GM12875 (cell line): Measurements from ENCODE around the gene LHFPL3.

ENCODE experiments used
- H3K4me3 ChIP-seq: one replicate; pipeline ENCODE4 v1.5.1; 2011; ENCODE audit warnings: low read depth, low read length, control low read depth
- CTCF ChIP-seq: IDR thresholded peaks from 2 replicates; pipeline ENCODE4 v1.5.1; 2011; ENCODE audit warnings: low read depth, mild to moderate bottlenecking, control low read depth, inconsistent platforms, low read length, moderate library complexity, borderline replicate concordance; ENCODE audit not compliant: insufficient read depth

The LHFPL3 gene

DNA sequence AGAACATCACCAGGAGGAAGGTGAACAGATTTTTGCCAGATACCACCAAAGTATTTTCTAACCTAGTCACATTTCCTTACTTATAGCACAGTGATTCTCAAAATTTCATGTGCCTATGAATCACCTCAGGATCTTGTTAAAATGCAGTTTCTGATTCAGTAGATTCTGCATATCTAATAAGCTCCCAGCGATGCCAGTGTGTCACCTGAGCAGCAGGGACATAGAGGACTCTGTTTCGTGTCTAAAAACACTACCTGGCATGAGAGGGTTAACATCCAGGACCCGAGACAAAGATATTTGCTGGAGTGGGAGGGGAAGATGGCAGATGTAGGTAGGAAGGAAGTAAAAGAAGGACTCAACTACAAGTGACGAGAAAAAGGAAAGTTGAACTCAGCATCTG, 433.5 kb downstream of the LHFPL3 start:
- H3K4me3 ChIP-seq, result no peak overlapping the region
- no peak for TF ChIP-seq CTCF

DNA sequence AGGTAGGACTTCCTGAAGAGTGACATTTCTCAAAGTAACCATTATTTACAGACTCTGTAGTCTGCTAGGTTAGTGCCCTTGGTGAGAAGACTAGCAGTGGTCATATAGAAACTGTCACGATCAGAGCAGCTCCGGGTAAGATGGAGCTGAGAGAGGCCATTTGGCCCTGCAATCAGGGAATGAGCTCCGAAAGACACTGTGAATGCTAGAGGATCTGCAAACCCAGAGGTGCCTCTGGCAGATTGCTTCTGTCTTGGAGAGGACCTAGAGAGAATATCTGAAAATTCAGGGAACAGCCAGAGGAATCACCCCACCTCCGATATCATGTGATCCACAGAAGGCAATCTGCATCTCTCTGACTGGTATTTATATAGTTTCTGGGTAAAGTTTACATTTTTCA, 438.7 kb downstream of the LHFPL3 start:
- H3K4me3 ChIP-seq, result no peak overlapping the region
- no peak for TF ChIP-seq CTCF

DNA sequence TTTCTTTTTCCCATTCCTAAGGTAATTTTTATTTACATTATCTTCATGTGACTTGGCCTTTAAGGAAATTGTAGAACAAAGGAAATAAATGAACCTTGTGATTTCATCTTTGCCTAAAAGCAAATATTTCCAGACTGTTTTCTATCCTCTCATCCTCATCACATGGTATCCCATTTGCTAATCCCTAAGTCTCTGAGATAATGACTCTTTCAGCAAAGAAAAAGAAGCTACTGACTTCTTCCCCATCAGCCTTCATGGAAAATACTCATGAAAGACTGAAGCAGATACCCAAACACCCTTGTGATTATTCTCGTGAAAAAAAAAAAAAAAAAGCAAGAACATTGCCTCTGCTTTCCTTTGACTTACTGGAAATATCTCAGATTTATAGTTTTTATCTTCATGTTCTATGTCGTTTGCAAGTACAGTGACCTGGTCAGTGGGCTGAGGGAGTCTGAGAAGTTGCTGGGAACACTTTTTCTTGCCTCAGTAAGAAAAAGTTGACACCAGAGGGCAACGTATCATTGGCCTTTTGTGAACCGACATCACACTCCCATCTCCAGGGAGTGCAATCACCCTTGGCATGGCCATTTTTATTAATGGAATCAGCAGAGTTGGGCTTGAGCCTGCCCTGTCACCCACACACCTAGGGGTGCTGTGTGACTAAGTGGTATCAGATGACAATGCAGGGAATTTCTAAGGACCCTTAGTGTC, 439.6 kb downstream of the LHFPL3 start:
- H3K4me3 ChIP-seq, result no peak overlapping the region
- no peak for TF ChIP-seq CTCF

DNA sequence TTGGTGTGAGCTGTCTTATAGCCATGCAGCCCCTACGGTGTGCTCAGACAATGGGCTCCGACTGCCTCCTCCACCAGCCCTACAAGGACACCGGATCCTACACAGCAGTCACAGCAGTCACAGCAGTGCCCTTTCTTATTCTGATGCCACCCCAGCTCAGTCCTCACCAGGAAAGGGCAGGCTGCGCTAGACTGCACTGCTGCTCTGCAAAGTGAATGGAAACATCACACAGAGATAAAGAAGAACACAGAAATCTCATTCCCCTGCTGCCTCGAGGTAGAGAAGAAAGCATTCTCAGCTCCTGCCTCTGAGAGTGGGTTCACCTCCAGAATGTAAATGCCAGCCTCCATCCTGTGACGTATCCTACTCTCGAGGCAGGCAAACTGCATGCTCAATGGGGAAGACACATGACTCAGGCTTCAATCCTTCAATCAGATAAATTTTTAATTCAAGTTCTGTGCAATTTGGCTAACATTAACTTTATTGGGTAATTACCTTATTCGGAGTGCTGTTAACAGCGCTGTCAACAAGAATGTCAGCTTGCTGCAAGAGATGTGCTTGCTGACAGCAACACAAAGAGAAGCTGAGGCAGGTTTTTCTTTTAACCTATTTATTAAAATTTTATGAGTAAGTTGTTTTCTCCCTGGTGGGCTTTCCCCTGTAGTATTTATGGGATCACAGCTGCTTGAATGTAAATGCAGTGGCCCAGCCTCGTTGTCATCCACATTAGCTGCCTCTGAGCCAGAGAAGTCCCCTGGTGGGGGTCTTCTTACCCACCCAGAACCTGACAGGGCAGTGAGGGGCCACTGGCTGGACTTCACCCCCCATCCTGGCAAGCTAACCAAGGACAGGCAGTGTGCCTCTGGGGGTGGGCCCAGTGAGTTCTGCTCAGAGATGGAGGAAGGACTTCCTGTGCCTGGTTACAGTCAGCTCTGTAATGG, 444.3 kb downstream of the LHFPL3 start:
- no peak for TF ChIP-seq CTCF
- H3K4me3 ChIP-seq, result no peak overlapping the region

DNA sequence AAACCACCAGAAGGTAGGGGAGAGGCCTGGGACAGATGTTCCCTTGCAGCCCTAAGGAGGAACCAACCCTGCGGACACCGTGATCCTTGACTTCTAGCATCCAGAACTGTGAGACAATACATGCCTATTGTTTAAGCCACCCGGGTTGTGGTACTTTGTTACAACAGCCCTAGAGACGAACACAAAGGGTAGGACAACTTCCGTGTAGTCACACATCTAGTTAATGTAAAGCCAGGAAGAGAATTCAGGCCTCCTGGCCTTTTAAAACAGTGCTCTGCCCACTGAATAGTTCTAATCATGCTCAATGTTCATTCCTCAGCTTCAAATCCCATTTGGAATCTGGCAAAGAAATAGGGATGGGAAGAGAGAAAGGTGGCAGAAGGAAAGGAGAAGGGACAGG, 445.4 kb downstream of the LHFPL3 start:
- H3K4me3 ChIP-seq, result no peak overlapping the region
- TF ChIP-seq CTCF, result no peak

DNA sequence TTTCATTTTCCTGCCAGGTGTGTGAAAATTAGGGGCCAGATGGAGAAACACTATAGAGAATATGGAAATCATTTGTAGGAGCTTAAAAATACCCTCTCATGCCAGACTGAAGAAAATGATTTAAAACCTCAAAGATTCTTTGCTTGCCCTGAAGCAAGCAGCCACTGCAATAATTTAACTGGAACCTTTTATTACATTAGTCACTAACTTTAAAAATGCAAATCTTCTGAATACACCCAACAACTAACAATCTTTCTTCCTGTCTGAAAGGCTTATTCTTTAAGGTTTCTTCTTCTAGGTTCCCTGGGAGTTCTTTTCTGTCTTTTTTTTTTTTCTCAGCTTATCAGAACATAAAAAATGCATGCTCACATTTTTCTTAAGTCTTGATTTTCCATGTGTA, 447.1 kb downstream of the LHFPL3 start:
- TF ChIP-seq CTCF, result no peak
- H3K4me3 ChIP-seq, result no peak overlapping the region

DNA sequence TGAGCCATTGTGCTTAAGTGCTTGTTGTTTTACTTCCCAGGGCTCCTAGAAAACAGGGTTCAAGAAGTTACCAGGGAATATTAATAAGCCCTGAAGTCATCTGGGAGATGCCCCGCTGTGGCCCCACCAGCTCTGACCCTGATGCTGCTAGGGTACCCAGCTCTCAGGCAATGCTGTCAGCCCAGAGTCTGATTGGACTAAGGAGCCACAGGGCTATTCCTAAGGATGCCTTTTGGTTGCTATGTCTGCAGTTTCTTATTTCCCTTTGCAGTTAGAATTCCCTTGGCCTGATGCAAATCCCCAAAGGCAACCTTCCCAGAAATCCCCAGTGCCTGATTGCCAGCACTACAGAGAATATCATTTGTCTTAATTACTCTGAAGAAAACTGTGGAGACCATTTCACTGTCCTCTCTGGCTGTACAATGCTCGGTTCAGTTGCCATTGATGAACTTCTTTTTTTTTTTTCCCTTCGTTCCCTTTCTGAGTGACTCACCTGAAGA, 448.9 kb downstream of the LHFPL3 start:
- TF ChIP-seq CTCF, result no peak

More for the DNA sequence above, 448.9 kb downstream of the LHFPL3 start:
- H3K4me3 ChIP-seq, result no peak overlapping the region
